Keratinocyte (primary cell): ENCODE results near the gene NME3.

Experiments used
- CTCF ChIP-seq, 3 experiments: IDR thresholded peaks in 1 of 3; conservative IDR thresholded peaks in 1 of 3; optimal IDR thresholded peaks in 1 of 3; 2 replicates in 2 of 3; 3 replicates in 1 of 3; pipeline versions ENCODE3 to v1.5.1; 2011; ENCODE audit warnings: low read length in 3 of 3, mild to moderate bottlenecking in 3 of 3, moderate library complexity in 2 of 3, control low read depth in 1 of 3, inconsistent platforms in 1 of 3; ENCODE audit not compliant: insufficient read depth in 2 of 3; ENCODE audit errors: extremely low read depth in 1 of 3
- EZH2 ChIP-seq: IDR thresholded peaks from one replicate; pipeline ENCODE4 v1.6.1; 2012; ENCODE audit warnings: inconsistent platforms, mild to moderate bottlenecking, low read length, moderate library complexity

GRCh38 chr16:1793578-1794220 is 22.4 kb upstream of the NME3 start, which contains the start of gene IGFALS:
- TF ChIP-seq CTCF (optimal IDR thresholded peaks at IDR 0.05 in 1 of 3, IDR thresholded peaks at IDR 0.05 in 1 of 3, conservative IDR thresholded peaks at IDR 0.05 in 1 of 3; ENCODE audit: extremely low read depth in 1 of 3, insufficient read depth in 2 of 3, low read length in 3 of 3) (no peak), EZH2 (no peak)
